GM21723 (cell line): ENCODE data around the gene RIMKLA.

Experiments used
- ATAC-seq: cut with Tn5 transposase; IDR thresholded peaks from one replicate; pipeline ENCODE4 v1.9.1; 2021; ENCODE audit warnings: mild to moderate bottlenecking, moderate library complexity; ENCODE audit not compliant: unreplicated experiment

RIMKLA gene

DNA sequence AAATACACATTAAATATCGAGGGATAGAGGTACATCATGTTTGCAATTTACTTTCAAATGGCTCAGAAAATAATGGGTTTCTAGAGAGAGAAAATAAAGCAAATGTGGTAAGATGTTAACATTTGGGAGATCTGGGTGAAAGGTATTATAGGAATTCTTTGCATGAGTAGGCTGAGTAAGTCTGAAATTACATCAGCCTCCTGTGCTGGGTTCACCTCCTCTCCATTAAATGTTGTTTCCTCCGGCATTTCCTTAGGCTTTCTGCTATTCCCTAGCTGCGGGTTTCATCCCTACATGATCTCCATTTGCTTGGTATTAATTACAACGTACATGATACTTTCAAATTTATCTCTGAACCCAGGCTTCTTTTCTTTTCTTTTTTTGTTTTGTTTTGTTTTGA lies 43.6 kb downstream of the RIMKLA start:
- ATAC-seq = no peak

GRCh38 chr1:42427240-42427639 lies 46.6 kb downstream of the RIMKLA start:
- no peak for ATAC-seq

DNA sequence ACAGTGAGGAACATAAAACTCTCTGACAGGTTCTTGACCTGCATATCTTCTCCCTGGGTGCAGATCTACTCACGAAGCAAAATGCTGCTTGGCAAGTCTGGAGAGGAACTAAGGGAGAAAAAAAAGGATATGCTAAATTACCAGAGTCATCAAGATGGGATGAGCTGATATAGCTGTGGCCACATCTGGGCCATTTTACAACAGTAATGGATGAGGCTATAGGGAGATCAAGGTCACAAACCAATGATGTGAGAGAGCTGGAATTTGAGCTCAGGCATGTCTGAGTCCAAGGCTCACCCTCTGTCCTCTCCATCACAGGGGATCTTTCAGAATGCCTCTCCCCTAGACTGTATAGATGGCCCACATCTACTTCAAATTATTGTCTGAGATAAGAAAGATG lies 49.0 kb downstream of the RIMKLA start:
- ATAC-seq = no peak

- no peak for ATAC-seq
Measured at GRCh38 chr1:42430286-42431135, 49.9 kb downstream of the RIMKLA start.

DNA sequence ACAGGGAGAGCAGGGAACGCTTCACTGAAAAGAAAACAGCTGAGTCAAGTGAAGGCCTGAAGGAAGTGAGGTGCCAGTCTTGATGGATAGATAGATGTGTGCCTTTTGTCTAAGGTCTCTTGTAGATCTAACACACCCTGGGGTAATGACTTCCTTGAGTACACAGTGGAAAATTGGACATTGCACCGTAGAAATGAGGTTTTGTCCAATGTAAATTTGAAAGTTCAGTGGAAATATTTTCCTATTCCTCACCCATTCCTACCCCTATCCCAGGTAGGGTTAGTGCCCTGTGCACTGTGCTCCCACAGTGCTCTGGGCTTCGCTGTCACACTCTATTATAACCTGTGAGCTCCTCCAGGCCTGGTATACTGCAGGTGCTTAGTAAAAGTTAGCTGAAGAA lies 50.9 kb downstream of the RIMKLA start:
- no peak for ATAC-seq

DNA sequence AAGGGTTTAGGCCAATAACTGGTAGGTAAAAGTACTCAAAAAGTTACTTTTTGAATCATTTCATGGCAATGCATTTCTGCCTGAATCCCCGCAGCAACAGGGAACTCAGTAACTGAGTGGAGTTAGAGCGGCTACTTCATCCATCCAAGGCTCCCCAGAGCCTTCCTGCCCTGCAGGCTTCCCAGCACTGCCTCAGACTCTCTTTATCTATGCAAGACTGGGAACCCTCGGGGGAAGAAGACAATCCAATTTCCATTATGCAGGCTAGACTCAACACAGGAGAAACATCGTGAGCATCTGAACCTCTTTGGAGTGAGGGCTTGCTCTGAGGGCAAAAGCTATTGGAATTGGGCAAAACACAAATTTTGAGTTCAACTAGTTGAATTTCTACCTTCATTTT lies 52.1 kb downstream of the RIMKLA start:
- no peak for ATAC-seq

GRCh38 chr1:42433369-42433768 lies 52.8 kb downstream of the RIMKLA start:
- no peak for ATAC-seq

- no peak for ATAC-seq
Measured at GRCh38 chr1:42434340-42434739, 53.7 kb downstream of the RIMKLA start.

DNA sequence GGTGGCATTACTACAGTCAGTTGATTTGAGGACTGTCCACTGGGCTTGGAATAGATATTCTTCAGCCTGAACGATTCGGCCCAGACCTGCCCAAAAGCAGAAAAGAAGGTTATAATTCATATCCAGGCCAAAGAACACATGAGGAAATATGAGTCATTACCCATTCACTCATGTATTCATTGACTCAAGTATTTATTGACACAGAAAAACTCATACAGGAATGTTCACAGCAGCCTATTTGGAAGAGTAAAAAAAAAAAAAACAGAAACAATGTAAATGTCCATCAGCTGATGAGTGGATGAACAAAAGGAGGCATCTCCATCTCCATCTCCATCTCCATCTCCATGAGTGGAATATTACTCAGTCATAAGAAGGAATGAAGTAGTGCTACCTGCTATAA lies 59.3 kb downstream of the RIMKLA start:
- ATAC-seq = no peak

DNA sequence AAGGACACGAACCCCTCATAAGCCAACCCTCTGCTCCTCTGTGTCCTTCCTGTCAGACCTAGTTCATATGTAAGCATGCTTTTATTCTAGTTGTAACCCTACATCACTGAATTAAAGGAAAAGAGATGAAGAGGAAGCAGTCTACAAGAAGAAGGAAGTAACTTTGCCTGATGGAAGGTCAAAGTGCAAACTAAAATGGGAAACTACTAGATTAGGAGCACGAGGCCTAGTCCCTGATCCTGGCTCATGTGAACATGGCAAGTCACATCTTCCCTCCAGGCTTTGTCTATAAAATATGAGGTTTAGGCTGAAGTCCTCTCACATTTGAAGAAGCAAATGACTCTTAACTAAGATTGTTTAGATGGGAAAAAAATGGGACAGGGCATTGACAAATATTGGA lies 62.1 kb downstream of the RIMKLA start:
- no peak for ATAC-seq

GRCh38 chr1:42449256-42449655 lies 68.7 kb downstream of the RIMKLA start:
- ATAC-seq = no peak

- ATAC-seq = no peak
Measured at GRCh38 chr1:42450061-42450460, 69.5 kb downstream of the RIMKLA start.

DNA sequence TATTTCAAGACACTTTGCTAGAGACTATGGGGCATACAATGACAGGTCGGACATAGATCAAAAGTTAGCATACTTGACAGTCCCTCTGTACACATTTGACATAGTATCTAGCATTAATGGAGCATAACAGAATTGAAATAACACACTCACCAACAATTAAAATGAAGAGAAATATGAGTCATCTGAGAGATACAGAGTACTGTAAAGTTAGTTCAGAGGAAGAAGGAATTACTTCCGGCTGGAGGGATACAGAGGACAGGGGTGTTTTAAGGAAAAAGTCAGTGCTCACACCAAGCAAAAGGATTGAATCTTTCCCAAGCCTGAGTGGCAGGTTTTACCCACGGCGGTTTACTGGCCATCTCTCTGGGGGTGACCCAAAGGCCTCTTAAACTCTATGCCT lies 72.8 kb downstream of the RIMKLA start:
- ATAC-seq = no peak

DNA sequence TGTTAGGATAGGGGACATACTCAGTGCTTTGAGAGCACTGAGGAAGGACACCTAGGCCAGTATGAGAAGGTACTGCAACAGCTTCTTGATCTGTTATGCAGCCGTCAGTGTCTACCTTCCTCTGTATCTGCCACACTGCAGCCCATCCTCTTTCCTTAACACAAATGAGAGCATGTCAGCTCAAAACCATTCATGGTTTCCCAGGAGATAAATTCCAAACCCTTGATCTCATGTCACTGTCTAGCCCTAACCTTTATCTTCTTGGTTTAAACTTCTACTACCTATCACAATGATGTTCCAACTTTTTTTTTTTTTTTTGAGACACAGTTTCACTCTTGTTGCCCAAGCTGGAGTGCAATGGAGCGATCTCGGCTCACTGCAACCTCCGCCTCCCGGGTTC lies 73.8 kb downstream of the RIMKLA start:
- no peak for ATAC-seq

DNA sequence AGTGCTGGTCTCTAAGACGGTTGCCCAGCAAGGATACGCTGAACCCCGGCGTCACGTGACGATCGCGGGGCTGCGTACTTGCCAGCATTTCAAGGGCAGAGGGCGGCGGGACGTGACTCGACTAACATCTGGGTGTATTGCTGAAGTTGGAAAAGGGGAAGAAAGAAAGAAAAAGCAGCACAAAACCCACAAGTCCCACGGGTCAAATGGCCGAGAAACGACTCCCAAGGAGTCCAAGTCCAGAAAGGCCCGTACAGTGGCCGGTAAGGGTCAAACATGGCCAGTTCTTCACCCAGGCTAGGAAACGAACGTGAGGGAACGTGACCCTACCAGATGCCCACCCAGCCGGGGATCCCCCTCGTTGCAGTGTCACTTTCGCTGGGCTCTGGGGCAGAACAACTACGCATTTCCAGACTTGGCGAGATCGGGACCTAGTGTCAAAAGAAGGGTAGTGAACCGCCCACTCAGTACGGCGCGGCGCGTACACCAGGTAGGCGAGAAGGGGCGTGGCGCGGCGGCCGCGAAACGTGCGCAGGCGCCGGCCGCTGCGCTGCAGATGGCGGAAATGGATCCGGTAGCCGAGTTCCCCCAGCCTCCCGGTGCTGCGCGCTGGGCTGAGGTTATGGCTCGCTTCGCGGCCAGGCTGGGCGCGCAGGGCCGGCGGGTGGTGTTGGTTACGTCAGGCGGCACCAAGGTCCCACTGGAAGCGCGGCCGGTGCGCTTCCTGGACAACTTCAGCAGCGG lies 75.6 kb downstream of the RIMKLA start, which contains the start of the genes PPCS and ZMYND12:
TSS of gene PPCS (plus strand) at position 534 of the 744 bp plus-strand sequence. CDS start at position 557, 23 bp downstream.
TSS of gene ZMYND12 (minus strand) at position 13 of the 744 bp plus-strand sequence. CDS start 25 bp downstream, outside the sequence.
- ATAC-seq = peak; percentile 81

- peak; percentile 64 for ATAC-seq
Measured at GRCh38 chr1:42456754-42457089, 76.1 kb downstream of the RIMKLA start.

- ATAC-seq = no peak
Measured at GRCh38 chr1:42461196-42461595, 80.6 kb downstream of the RIMKLA start.

DNA sequence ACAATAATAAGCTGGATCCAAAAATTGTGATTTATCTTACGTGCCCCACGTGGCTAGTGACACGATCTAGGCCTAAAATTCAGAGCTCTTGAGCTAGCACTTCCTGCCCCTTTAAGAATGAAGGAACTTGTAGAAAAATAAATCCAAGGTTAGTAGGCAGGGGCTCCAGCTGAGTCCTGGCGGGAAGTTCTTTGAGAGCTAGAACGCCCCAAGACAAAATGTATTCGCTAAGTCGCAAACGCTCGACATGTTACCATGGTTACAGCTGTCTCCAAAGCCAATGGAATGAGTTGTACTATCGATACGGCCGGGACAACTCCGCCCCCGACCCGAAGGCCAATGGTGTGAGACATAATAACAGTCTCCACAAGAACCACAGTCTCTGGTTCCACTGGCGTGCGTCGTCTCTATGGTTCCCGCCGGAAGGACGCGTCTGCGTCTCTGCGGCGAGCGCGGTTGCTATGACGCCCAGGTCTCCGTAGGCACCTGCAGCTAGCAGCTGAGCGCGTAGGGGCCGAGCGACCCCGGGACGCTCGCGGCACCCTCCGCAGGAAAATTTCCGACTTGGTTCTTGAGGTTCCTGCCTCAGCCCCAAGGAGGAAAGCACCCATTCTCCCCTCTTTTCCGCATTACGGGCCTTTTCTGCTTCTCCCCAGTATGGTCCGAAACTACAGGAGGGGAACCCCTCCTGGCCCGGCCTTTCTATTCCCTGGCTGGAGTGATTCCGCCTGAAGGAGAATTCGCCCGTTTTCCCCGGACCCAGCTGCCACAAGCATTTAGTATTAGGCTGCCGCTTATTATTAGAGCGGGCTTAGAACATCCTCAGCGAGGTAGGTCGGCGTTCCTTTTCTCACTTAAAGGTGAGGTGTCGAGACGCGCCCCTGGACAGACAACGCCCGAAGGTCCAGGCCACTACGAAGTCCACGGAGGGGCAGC lies 82.5 kb downstream of the RIMKLA start, which contains the start of gene CCDC30:
TSS of gene CCDC30 (plus strand) at position 459 of the 936 bp plus-strand sequence. CDS start 17,266 bp downstream, outside the sequence.
- peak; percentile 99 for ATAC-seq

GRCh38 chr1:42463921-42464320 lies 83.3 kb downstream of the RIMKLA start:
- no peak for ATAC-seq

GRCh38 chr1:42466030-42466429 lies 85.4 kb downstream of the RIMKLA start:
- no peak for ATAC-seq

- no peak for ATAC-seq
Measured at GRCh38 chr1:42469727-42470126, 89.1 kb downstream of the RIMKLA start.
